Progenitor cell of endocrine pancreas (in vitro differentiated cells): Measurements from ENCODE around the gene TLK2. TPM values are rescaled to one million over a fixed set of nuclear protein-coding genes. Genes with fewer than 3 reads are reported as not detected.

ENCODE experiments used
- DNase-seq: peaks from one replicate; pipeline ENCODE4 v3.0.0; 2021; ENCODE audit warnings: low spot score; ENCODE audit not compliant: unreplicated experiment
- H3K27ac Mint-ChIP-seq: 2 replicates; pipeline ENCODE4 v1.8.0; 2021; ENCODE audit warnings: mild to moderate bottlenecking, moderate library complexity, mixed read lengths
- H3K27me3 Mint-ChIP-seq: 2 replicates; pipeline ENCODE4 v1.8.0; 2021; ENCODE audit warnings: mixed read lengths
- H3K36me3 Mint-ChIP-seq: 2 replicates; pipeline ENCODE4 v1.8.0; 2022; ENCODE audit warnings: mixed read lengths; ENCODE audit not compliant: insufficient read depth
- H3K4me1 Mint-ChIP-seq: 2 replicates; pipeline ENCODE4 v1.8.0; 2021; ENCODE audit warnings: low read depth, mixed read lengths
- H3K4me3 Mint-ChIP-seq: 2 replicates; pipeline ENCODE4 v1.8.0; 2021; ENCODE audit warnings: low read depth, mild to moderate bottlenecking, moderate library complexity, mixed read lengths
- H3K9me3 Mint-ChIP-seq: 2 replicates; pipeline ENCODE4 v1.8.0; 2021; ENCODE audit warnings: low read depth, mixed read lengths
- total RNA-seq: library from RNA; stranded (reverse); gene quantifications from 2 replicates; pipeline ENCODE4 v1.2.1, GENCODE V29; 2021
- TF ChIP-seq, protein P1 (sequence below): fragments of 200-600 bp; sonication (generic); IDR thresholded peaks from one replicate; pipeline ENCODE4 v1.5.0; 2021; ENCODE audit warnings: antibody characterized with exemption, mild to moderate bottlenecking; ENCODE audit not compliant: unreplicated experiment

TLK2 gene
- total RNA-seq, 1 donor from 2014 or later = 70.1 TPM

GRCh38 chr17:62619417-62620155 is 141.0 kb downstream of the TLK2 start:
- H3K36me3 Mint-ChIP-seq = peaks cover 11% of the 10 kb centered on the region
- no peak for DNase-seq
- TF ChIP-seq, protein P1, sequence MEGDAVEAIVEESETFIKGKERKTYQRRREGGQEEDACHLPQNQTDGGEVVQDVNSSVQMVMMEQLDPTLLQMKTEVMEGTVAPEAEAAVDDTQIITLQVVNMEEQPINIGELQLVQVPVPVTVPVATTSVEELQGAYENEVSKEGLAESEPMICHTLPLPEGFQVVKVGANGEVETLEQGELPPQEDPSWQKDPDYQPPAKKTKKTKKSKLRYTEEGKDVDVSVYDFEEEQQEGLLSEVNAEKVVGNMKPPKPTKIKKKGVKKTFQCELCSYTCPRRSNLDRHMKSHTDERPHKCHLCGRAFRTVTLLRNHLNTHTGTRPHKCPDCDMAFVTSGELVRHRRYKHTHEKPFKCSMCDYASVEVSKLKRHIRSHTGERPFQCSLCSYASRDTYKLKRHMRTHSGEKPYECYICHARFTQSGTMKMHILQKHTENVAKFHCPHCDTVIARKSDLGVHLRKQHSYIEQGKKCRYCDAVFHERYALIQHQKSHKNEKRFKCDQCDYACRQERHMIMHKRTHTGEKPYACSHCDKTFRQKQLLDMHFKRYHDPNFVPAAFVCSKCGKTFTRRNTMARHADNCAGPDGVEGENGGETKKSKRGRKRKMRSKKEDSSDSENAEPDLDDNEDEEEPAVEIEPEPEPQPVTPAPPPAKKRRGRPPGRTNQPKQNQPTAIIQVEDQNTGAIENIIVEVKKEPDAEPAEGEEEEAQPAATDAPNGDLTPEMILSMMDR = no peak
- H3K4me3 Mint-ChIP-seq = no peak overlapping the region
- H3K4me1 Mint-ChIP-seq = peaks cover 16% of the 10 kb centered on the region
- peaks cover 3% of the 10 kb centered on the region for H3K27me3 Mint-ChIP-seq
- H3K9me3 Mint-ChIP-seq = no peaks in the 10 kb centered on the region
- no peak overlapping the region for H3K27ac Mint-ChIP-seq

GRCh38 chr17:62621223-62621622 is 142.6 kb downstream of the TLK2 start:
- no peak for DNase-seq
- H3K9me3 Mint-ChIP-seq = no peaks in the 10 kb centered on the region
- no peak overlapping the region for H3K4me3 Mint-ChIP-seq
- peaks cover 18% of the 10 kb centered on the region for H3K4me1 Mint-ChIP-seq
- TF ChIP-seq, protein P1 = no peak
- no peak overlapping the region for H3K27ac Mint-ChIP-seq
- H3K27me3 Mint-ChIP-seq = peaks cover 17% of the 10 kb centered on the region
- peaks cover 5% of the 10 kb centered on the region for H3K36me3 Mint-ChIP-seq

DNA sequence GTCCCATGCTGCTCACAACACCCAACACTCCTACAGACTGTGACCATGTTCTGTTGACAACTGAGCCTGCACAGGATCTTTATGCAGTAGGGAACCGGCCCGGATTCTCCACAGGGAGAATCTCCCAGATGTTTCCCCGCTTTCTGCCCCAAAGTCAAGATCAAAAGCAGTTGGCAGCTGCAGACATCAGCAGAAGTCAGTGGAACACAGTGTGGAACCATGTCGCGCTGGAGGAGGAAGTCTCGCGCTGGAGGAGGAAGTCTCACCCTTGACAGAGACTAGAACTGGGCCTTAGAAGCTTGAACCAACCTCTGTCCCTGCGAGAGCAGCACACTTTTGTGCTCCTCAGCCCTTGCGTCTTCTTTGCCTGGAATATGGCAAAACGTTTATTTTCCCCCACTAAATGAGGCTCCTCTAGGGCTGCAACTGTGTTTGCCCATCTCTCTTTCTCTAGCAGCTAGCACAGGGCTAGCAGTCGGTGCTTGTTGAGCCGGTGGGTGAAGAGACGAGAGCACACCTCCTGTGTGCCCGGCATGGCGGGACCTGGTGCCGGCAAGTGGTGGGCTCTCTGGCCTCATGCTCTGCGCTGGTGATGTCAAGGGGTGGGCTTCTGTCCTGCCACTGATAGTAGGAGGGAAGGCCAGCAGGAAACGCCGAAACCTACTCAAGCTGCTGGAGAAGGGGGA is 146.7 kb downstream of the TLK2 start:
- no peak for DNase-seq
- TF ChIP-seq, protein P1 = no peak
- H3K27ac Mint-ChIP-seq = no peak overlapping the region
- H3K4me1 Mint-ChIP-seq = peaks cover 5% of the 10 kb centered on the region
- H3K4me3 Mint-ChIP-seq = no peak overlapping the region
- no peaks in the 10 kb centered on the region for H3K9me3 Mint-ChIP-seq
- peaks cover 5% of the 10 kb centered on the region for H3K36me3 Mint-ChIP-seq
- peaks cover 41% of the 10 kb centered on the region for H3K27me3 Mint-ChIP-seq

- Mint-ChIP-seq H3K4me1 (peaks cover 5% of the 10 kb centered on the region), H3K27ac (no peak overlapping the region), H3K9me3 (no peaks in the 10 kb centered on the region), H3K27me3 (peaks cover 45% of the 10 kb centered on the region), H3K4me3 (no peak overlapping the region), H3K36me3 (peaks cover 5% of the 10 kb centered on the region)
- DNase-seq = no peak
- TF ChIP-seq, protein P1 = no peak
Measured at GRCh38 chr17:62625870-62626200, 147.2 kb downstream of the TLK2 start.

DNA sequence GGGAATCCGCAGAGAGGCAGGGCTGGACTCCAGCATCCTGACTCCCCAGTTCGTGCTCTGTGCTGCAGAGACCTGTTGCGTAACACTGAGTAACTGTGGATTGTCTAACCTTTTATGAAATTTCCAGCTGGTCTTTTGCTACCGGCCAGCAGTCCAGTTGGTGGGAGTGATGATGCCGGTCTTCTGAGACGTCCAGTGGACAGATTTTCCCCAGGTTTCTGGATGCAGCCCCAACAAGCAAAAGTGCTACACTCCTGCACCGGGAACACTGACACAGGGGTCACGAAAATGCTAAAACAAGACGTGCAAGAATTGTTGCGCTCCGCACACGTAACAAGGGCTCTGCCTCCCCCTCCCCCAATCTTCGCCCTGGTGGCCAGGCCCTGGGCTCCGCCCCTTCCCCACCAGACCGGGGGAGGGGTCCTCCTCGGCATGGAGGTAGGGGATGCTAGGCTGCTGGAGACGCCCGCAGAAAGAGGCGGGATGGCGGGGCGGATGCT is 148.1 kb downstream of the TLK2 start:
- DNase-seq = peak; percentile 39
- TF ChIP-seq, protein P1 = no peak
- Mint-ChIP-seq H3K36me3 (peaks cover 5% of the 10 kb centered on the region), H3K4me3 (peak overlapping the region; percentile 70), H3K27me3 (peaks cover 48% of the 10 kb centered on the region), H3K4me1 (peaks cover 5% of the 10 kb centered on the region), H3K9me3 (no peaks in the 10 kb centered on the region), H3K27ac (no peak overlapping the region)
